CD4-positive, alpha-beta T cell treated with Interleukin-6 at 100 ng/mL for 8 hours (primary cell): Measurements from ENCODE around the gene HPSE2.
"Not testable (repeated sequence)": the region's sequence is repeated elsewhere in the genome, so short reads cannot be mapped to it uniquely, and the experiment has no call there.

Experiments
- DNase-seq: peaks from one replicate; pipeline ENCODE4 v3.0.0-alpha.2; 2020; ENCODE audit warnings: mixed read lengths, low spot score

HPSE2 gene

GRCh38 chr10:98919899-98920298 is 315.8 kb downstream of the HPSE2 start:
- DNase-seq = no peak

GRCh38 chr10:98917828-98918227 is 317.8 kb downstream of the HPSE2 start:
- no peak for DNase-seq

DNA sequence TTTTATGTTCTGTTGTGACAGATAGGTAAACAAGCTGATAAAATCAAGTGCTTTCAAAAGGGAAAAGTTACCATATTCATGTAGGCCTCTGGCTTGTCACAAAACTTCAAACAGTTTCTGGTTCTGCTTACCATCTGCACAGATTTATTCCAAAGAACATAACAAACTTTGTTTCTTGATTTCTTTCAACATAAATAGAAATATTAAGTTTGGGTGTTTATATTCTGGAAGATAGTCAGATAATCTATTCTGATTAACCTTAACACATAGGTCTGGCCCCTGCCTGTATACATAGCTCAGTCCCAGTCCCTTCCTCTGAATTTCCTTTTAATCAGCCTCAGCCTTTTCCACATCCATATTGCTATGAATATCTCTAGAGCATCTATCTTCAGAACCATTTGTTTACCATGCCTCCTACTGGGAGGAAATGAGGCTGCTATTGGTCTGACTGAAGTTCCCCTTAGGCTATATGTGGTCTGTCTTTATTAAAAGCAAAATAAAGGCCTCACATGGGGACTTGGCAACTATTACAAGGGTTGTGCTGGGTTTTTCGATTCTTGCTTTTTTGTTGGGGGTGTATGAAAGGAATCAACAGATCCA is 319.0 kb downstream of the HPSE2 start:
- no peak for DNase-seq

DNA sequence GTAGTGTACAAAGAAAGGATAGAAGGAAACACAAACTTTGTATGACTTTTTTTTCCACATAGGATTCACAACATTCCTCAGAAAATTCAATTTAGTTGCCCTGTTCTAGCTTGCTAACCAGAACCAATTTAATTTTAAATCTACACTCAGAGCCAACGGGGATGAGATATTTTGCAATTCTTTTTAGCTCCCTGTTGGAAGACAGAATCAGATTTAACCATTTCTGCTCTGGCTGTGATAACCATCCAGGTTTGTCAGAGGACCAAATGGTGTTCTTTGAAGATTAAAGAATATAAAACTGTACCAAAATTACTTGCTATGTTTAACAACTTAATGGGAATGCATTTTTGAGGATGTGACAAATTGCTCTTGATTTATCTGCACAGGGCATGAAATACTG is 319.7 kb downstream of the HPSE2 start:
- DNase-seq = no peak

- DNase-seq = no peak
Observed at GRCh38 chr10:98910546-98910945, 325.1 kb downstream of the HPSE2 start.

DNA sequence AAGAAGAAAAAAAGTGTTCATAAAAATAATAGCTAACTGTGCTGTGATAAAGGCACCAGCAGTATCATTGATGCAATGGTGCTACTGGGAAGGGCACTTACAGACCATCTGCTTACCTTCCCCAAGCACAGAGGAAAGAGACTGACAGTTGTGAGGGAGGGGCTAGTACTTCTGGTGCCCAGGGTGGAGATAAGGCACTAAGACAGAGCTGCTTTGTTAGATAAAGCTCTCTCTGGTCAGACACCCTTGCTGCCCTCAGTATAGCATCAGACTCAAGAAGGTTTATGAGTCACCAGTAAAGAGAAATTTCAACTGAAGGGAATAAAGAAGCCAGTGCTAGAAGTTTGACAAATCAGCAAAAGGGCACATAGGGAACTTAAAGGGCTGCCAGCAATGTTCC is 325.6 kb downstream of the HPSE2 start:
- no peak for DNase-seq

DNA sequence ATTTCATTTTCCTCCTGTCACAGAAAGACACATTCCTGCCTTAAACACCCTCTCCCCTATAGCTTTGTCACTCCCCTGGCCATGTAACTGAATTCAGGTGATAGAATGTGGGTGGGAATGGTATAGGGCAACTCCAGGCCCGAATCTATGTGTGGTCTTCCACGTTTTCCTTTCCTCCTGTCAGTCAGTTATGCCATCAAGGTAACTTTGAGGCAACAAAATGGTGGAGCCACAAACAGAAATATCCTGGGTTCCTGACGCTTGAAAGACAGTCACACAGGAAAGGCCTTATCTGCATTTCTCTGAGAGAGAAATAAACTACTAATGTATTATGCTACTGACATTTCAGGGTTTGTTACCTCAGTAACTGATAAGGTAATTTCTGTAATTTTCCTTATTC is 326.8 kb downstream of the HPSE2 start:
- DNase-seq = no peak

DNA sequence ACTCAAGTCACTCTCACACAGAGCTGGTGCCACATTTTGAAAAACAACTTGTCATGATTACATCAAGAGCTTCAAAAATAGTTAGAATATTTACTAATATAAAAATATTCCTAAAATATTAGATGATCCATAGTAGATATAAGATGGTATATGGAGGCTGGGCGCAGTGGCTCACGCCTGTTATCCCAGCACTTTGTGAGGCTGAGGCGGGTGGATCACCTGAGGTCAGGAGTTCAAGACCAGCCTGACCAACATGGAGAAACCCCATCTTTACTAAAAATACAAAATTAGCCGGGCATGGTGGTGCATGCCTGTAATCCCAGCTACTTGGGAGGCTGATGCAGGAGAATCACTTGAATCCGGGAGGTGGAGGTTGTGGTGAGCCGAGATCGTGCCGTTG is 327.4 kb downstream of the HPSE2 start:
- DNase-seq = not testable (repeated sequence)

DNA sequence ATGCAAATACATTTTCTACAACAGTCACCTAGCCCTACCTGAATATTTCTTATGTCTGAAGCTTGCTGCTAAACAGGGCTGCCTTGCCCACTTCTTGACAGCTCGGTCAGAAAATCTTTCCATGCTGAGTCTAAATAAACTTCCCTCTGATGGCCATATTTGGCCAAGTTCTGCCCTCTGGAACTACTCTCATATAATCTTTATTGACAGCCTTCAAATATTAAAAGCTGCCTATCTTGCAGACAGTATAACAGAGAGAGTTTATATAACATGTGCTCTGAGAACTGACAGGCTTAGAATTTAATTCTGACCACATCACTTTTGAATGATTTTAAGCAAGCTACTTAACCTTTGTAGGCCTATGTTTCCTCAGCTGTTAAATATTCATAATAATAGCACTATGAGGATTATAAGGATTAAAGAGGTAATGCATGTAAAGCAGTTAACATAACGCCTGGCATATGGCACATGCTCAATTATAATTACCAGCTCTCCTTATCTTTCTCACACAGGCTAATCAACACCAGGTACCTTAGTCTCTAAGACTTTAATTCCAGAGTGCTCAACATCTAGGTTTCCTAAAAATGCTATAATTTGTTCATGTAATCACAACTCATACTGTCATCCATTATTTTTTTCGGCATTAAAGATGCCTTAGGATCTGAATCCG is 334.1 kb downstream of the HPSE2 start:
- no peak for DNase-seq

DNA sequence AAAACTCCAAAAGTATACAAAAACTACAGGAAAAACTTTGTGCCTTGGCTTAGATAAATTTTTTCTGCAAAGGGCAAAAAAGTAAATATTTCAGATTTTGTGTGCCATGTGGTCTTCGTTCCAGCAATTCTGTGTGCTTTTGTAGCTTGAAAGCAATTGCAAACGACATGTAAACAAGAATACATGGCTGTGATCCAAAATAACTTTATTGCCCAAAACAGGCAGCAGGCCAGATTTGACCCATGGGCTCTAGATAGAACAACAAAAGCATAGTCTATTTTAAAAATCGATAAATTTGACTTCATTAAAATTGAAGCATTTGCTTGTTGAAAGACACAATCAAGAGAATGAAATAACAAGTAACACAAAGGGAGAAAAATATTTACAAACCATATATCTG is 336.6 kb downstream of the HPSE2 start:
- no peak for DNase-seq

DNA sequence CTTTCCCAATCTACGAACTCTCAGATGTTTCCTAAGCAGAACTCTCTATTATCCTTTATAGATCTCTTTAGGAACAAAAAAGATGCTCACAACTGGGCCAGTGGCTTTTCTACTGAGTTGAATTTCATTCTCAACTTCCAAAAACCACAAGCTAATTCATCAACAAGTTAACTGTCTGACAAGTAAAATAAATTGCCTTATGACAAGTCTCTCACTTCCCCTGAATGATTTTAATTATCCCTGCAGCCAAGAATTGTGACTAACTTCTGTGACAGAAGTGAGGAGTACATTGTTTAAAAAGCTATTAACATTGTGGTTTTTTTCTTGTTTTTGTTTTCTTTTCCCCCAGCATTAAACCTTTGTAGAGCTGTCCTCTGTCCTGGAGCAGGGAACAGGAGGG is 343.1 kb downstream of the HPSE2 start:
- DNase-seq = no peak

DNA sequence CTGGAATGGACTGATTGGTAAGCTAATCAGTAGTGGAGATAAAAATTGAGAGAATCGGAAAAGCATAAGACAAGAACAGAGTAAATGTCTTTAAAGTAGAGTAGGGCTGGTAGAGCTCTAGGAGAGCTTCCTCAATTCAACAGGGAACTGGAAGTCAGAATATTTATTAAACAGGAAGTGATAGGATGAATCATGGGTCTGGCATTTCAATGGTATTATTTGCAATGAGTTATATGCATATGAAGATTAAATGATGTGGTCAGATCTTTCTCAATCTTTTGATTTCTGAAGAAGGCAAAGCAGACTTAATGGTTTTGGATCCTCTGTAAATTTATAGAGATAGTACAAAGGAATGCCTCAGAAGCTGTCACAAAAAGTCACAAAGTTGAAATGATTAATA is 349.0 kb downstream of the HPSE2 start:
- DNase-seq = no peak

GRCh38 chr10:98885378-98885777 is 350.3 kb downstream of the HPSE2 start:
- DNase-seq = no peak

DNA sequence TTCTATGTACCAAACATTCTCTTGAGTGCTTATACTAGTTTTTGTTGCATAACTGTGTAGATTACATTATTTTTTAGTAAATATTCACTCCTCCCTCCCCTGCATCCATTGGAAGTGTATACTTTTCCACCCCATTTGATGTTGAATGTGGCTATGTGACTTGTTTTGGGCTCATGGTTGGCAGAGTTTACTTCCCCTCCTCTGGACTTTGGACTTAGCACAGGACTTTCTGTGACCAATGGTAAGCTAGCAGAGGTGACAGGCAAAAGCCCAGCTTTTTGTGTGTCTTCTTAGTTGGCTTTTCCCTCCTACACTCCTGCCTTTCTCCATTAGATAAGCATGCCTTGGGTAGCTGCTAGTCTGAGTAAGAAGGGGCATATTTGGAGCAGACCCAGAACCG is 353.9 kb downstream of the HPSE2 start:
- DNase-seq = no peak

GRCh38 chr10:98880971-98881370 is 354.7 kb downstream of the HPSE2 start:
- no peak for DNase-seq

GRCh38 chr10:98878921-98879320 is 356.7 kb downstream of the HPSE2 start:
- DNase-seq = no peak

DNA sequence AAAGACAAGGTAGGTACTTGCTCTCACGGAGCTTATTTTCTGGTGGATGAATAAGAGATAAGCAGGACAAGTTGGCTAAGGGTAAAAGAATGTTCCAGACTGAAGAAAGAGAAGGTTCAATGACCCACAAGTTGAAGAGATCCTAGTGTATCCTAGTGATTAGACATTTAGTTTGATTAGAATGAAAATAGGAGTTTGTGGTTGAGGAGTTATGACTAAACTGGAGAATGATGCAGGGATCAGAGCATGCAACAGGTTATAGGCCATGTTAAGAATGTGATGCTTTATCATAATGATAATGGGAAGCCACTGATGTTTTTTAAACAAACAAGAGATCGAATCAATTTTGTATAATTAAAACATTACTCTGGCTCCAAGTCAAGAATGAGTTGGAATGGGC is 357.2 kb downstream of the HPSE2 start:
- no peak for DNase-seq

DNA sequence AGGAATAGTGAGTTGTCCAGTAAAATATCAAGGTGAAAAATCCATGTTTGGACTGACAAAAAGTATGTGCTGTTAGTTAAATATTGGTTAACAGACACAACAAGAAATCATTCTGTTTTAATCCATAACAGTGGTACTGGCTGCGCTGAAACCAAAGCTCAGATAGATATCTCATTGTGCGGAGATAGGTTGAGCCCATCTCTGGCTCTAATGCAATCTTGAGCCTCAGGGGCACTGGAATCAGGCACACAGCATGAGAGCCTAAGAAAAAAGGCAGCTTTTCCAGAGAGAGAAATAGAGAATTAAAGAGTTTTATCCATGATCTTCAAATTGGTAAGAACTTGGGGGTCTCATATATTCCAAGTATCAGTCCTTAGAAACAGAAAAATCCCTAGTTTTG is 373.7 kb downstream of the HPSE2 start:
- DNase-seq = no peak

DNA sequence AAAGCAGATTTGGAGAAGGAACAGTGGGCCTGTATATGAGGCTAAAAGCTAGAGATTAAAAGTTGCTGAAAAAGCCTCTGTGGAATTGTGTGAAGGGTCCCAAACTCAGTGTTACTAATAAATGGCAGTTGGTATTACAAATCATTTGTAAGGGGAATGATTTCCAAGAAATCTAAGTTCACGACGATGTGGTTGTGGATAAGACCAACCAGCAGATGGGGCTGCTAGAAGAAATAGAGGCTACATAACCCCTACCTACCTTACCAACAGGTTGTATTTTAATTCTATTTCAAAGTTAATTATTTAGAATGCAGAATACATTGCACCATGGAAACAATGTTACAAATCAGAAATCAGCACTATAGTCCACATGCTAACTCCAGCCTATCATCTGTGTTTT is 377.1 kb downstream of the HPSE2 start:
- no peak for DNase-seq

GRCh38 chr10:98855403-98856189 is 380.1 kb downstream of the HPSE2 start:
- DNase-seq = no peak

- no peak for DNase-seq
Observed at GRCh38 chr10:98852686-98853085, 383.0 kb downstream of the HPSE2 start.

DNA sequence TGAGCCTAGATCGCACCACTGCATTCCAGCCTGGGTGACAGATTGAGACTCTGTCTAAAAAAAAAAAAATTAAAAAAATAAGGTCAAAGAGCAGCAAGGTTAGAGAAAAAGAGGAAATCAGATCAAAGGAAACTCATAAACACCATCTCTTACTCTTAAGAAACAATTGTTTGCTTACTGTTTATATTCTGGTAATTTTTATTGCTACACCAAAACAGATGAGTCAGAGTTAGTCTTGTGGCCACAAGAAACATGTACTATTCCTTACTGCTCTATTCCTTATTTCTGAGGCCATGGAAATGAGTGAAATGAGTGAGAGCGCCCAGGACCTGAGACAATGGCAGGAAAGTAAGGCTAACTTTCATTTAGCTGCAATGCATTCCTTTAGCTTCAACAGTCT is 387.3 kb downstream of the HPSE2 start:
- no peak for DNase-seq

- DNase-seq = no peak
Observed at GRCh38 chr10:98846787-98847186, 388.9 kb downstream of the HPSE2 start.
